GM23338 (cell line): Measurements from ENCODE around the gene ARL6. TPM values are rescaled to one million over a fixed set of nuclear protein-coding genes. Genes with fewer than 3 reads are reported as not detected.

Experiments
- ATAC-seq: fragments of 200-7000 bp; cut with Tn5 transposase; 3 replicates; pipeline ENCODE4 v1.9.1; 2020
- DNase-seq: peaks from one replicate; pipeline ENCODE4 v3.0.0-alpha.2; 2015; ENCODE audit warnings: low spot score
- H2AFZ ChIP-seq: fragments of 200-600 bp; sonication (generic); 2 replicates; pipeline ENCODE4 v1.8.0; 2016; ENCODE audit warnings: antibody characterized with exemption, mild to moderate bottlenecking, moderate library complexity
- H3F3A ChIP-seq: fragments of 200-600 bp; sonication (generic); replicated peaks from 2 replicates; pipeline ENCODE4 v1.8.0; 2017; ENCODE audit warnings: antibody characterized with exemption, mixed run types, low read depth
- H3K27ac ChIP-seq: fragments of 200-600 bp; sonication (generic); 2 replicates; pipeline ENCODE4 v1.6.1; 2016; ENCODE audit warnings: low read depth
- H3K27me3 ChIP-seq: fragments of 200-600 bp; sonication (generic); 2 replicates; pipeline ENCODE4 v1.8.0; 2016; ENCODE audit warnings: mild to moderate bottlenecking, mixed run types, moderate library complexity; ENCODE audit not compliant: insufficient read depth
- H3K36me3 ChIP-seq: fragments of 200-600 bp; sonication (generic); 2 replicates; pipeline ENCODE4 v1.8.0; 2016; ENCODE audit warnings: mild to moderate bottlenecking; ENCODE audit not compliant: insufficient read depth
- H3K4me1 ChIP-seq: fragments of 200-600 bp; sonication (generic); 2 replicates; pipeline ENCODE4 v1.8.0; 2016; ENCODE audit warnings: mild to moderate bottlenecking, moderate library complexity; ENCODE audit not compliant: insufficient read depth
- H3K4me2 ChIP-seq: fragments of 200-600 bp; sonication (generic); 2 replicates; pipeline ENCODE4 v1.7.1; 2017; ENCODE audit warnings: mixed run types
- H3K4me3 ChIP-seq: fragments of 200-600 bp; sonication (generic); 2 replicates; pipeline ENCODE4 v1.6.1; 2016; ENCODE audit warnings: mixed run types
- H3K79me2 ChIP-seq: fragments of 200-600 bp; sonication (generic); replicated peaks from 2 replicates; pipeline ENCODE4 v1.8.0; 2017; ENCODE audit warnings: mild to moderate bottlenecking; ENCODE audit not compliant: insufficient read depth
- H3K9me2 ChIP-seq: fragments of 200-600 bp; sonication (generic); 2 replicates; pipeline ENCODE4 v1.8.0; 2017; ENCODE audit not compliant: insufficient read depth
- H4K20me1 ChIP-seq: fragments of 200-600 bp; sonication (generic); replicated peaks from 2 replicates; pipeline ENCODE4 v1.8.0; 2017; ENCODE audit warnings: mild to moderate bottlenecking; ENCODE audit not compliant: insufficient read depth
- H3K27ac Mint-ChIP-seq: 2 replicates; pipeline ENCODE4 v1.8.0; 2020; ENCODE audit warnings: inconsistent platforms, mild to moderate bottlenecking, moderate library complexity, mixed read lengths
- H3K27me3 Mint-ChIP-seq: 3 replicates; pipeline ENCODE4 v1.8.0; 2022; ENCODE audit warnings: low read depth, mild to moderate bottlenecking, moderate library complexity, mixed read lengths, inconsistent platforms; ENCODE audit not compliant: insufficient read depth, poor library complexity
- H3K36me3 Mint-ChIP-seq: 3 replicates; pipeline ENCODE4 v1.8.0; 2021; ENCODE audit warnings: low read depth, mild to moderate bottlenecking, inconsistent platforms, moderate library complexity, mixed read lengths
- H3K4me1 Mint-ChIP-seq: 3 replicates; pipeline ENCODE4 v1.8.0; 2020; ENCODE audit warnings: mild to moderate bottlenecking, inconsistent platforms, mixed read lengths
- H3K4me3 Mint-ChIP-seq: 3 replicates; pipeline ENCODE4 v1.8.0; 2021; ENCODE audit warnings: moderate library complexity, mild to moderate bottlenecking, inconsistent platforms, mixed read lengths
- H3K9me3 Mint-ChIP-seq: 3 replicates; pipeline ENCODE4 v1.8.0; 2020; ENCODE audit warnings: moderate library complexity, mild to moderate bottlenecking, inconsistent platforms, mixed read lengths
- CREB1 ChIP-seq: fragments of 250-450 bp; sonication (Bioruptor Pico); IDR thresholded peaks from 2 replicates; pipeline ENCODE4 v1.5.0; 2020; ENCODE audit warnings: low read depth, mild to moderate bottlenecking, moderate library complexity
- EZH2 ChIP-seq: fragments of 200-600 bp; sonication (generic); IDR thresholded peaks from one replicate; pipeline ENCODE4 v1.8.0; 2017; ENCODE audit warnings: antibody characterized with exemption, mild to moderate bottlenecking, low read depth; ENCODE audit not compliant: unreplicated experiment
- EZH2phosphoT487 ChIP-seq: fragments of 200-600 bp; sonication (generic); IDR thresholded peaks from one replicate; pipeline ENCODE4 v1.8.1; 2018; ENCODE audit warnings: antibody characterized with exemption; ENCODE audit not compliant: unreplicated experiment
- JUNB ChIP-seq: IDR thresholded peaks from one replicate; pipeline ENCODE4 v1.6.1; 2016; ENCODE audit warnings: antibody characterized with exemption; ENCODE audit not compliant: unreplicated experiment
- NANOG ChIP-seq: IDR thresholded peaks from 2 replicates; pipeline ENCODE4 v1.6.1; 2016; ENCODE audit warnings: antibody characterized with exemption, borderline replicate concordance
- POLR2AphosphoS5 ChIP-seq: IDR thresholded peaks from 2 replicates; pipeline ENCODE4 v1.6.1; 2016; ENCODE audit warnings: antibody characterized with exemption, low read depth
- STAT1 ChIP-seq: IDR thresholded peaks from one replicate; pipeline ENCODE4 v1.6.1; 2016; ENCODE audit warnings: antibody characterized with exemption; ENCODE audit not compliant: unreplicated experiment
- ZNF114 ChIP-seq: fragments of 250-450 bp; sonication (Bioruptor Pico); IDR thresholded peaks from 2 replicates; pipeline ENCODE4 v1.5.0; 2020; ENCODE audit warnings: mild to moderate bottlenecking, moderate library complexity
- ZNF331 ChIP-seq: fragments of 250-450 bp; sonication (Bioruptor Pico); IDR thresholded peaks from 2 replicates; pipeline ENCODE4 v1.5.0; 2020; ENCODE audit warnings: low read depth, mild to moderate bottlenecking, moderate library complexity
- polyA plus RNA-seq: library from polyadenylated mRNA; unstranded; fragments of >200 nt; fragmentation: Nextera tagmentation; extraction: Ambion mirVana; gene quantifications from 2 replicates; pipeline ENCODE4 v1.2.1, GENCODE V29; 2016
- total RNA-seq: library from RNA; depleted of rRNA; stranded (reverse); fragments of >200 nt; shearing (Covaris generic); gene quantifications from 2 replicates; pipeline ENCODE4 v1.2.3, GENCODE V29; 2014
- TF ChIP-seq, protein P1 (sequence below), 2 experiments: fragments of 200-600 bp in 1 of 2; sonication (generic) in 1 of 2; conservative IDR thresholded peaks; 2 replicates each; pipeline versions ENCODE4 v1.5.1 to v1.6.1; 2016 to 2017; ENCODE audit warnings: antibody characterized with exemption in 2 of 2, low read depth in 2 of 2, mild to moderate bottlenecking in 2 of 2, moderate library complexity in 1 of 2
- TF ChIP-seq, protein P2 (sequence below): fragments of 250-450 bp; sonication (Bioruptor Pico); IDR thresholded peaks from 2 replicates; pipeline ENCODE4 v1.5.0; 2020; ENCODE audit warnings: mild to moderate bottlenecking, moderate library complexity
- TF ChIP-seq, protein P3 (sequence below): IDR thresholded peaks from one replicate; pipeline ENCODE4 v1.6.1; 2018; ENCODE audit warnings: antibody characterized with exemption; ENCODE audit not compliant: unreplicated experiment
- TF ChIP-seq, protein P4 (sequence below): IDR thresholded peaks from 2 replicates; pipeline ENCODE4 v1.6.1; 2016; ENCODE audit warnings: antibody characterized with exemption

ARL6 gene
- total and polyA plus RNA-seq, 2 experiments from 2014 or later = 9.8 to 10.9 TPM

DNA sequence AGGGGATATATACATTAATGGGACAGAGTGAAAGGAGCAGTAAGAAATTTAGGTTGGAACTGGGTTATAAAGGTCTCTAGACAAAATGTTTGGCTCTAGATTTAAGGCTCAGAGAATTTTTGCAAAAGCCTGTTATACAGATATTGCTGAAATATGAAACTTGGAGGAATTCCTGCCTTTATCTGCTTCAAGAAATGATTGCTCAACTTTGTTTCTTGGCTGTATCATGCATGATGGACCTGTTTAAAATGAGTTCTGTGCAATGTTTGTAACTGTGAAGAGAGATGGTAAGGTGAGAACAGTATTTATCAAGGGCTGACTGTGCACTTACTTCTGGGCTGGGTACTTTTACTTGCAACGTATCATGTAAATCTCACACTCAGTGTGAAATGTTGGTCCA is 60.5 kb downstream of the ARL6 start:
- Mint-ChIP-seq H3K4me1 (peaks cover 11% of the 10 kb centered on the region), H3K27me3 (peaks cover 21% of the 10 kb centered on the region), H3K36me3 (no peaks in the 10 kb centered on the region; the same call in 2 of the 3 replicates), H3K4me3 (no peak overlapping the region), H3K9me3 (no peaks in the 10 kb centered on the region; the same call in 2 of the 3 replicates), H3K27ac (no peak overlapping the region)
- Histone ChIP-seq H3K9me2 (no peaks in the 10 kb centered on the region), H3F3A (0 out of 2 replicates have a peak, but pooled peaks cover 3% of the 10 kb centered on the region), H4K20me1 (no peaks in the 10 kb centered on the region), H3K4me1 (peaks cover 14% of the 10 kb centered on the region; the same call in 1 of the 2 replicates), H3K27me3 (peaks cover 28% of the 10 kb centered on the region), H3K79me2 (peaks cover 45% of the 10 kb centered on the region), H3K27ac (no peak overlapping the region), H3K4me3 (no peak overlapping the region), H2AFZ (no peak overlapping the region), H3K4me2 (no peak overlapping the region), H3K36me3 (no peaks in the 10 kb centered on the region)
- TF ChIP-seq EZH2phosphoT487 (no peak), ZNF331 (CRISPR knock-in tag) (no peak), EZH2 (no peak), POLR2AphosphoS5 (no peak), NANOG (no peak), STAT1 (no peak), ZNF114 (CRISPR knock-in tag) (no peak), CREB1 (CRISPR knock-in tag) (no peak), JUNB (no peak)
- TF ChIP-seq, protein P1, sequence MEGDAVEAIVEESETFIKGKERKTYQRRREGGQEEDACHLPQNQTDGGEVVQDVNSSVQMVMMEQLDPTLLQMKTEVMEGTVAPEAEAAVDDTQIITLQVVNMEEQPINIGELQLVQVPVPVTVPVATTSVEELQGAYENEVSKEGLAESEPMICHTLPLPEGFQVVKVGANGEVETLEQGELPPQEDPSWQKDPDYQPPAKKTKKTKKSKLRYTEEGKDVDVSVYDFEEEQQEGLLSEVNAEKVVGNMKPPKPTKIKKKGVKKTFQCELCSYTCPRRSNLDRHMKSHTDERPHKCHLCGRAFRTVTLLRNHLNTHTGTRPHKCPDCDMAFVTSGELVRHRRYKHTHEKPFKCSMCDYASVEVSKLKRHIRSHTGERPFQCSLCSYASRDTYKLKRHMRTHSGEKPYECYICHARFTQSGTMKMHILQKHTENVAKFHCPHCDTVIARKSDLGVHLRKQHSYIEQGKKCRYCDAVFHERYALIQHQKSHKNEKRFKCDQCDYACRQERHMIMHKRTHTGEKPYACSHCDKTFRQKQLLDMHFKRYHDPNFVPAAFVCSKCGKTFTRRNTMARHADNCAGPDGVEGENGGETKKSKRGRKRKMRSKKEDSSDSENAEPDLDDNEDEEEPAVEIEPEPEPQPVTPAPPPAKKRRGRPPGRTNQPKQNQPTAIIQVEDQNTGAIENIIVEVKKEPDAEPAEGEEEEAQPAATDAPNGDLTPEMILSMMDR (conservative IDR thresholded peaks at IDR 0.05; ENCODE audit: low read depth in 2 of 2) = no peak
- TF ChIP-seq, protein P2, sequence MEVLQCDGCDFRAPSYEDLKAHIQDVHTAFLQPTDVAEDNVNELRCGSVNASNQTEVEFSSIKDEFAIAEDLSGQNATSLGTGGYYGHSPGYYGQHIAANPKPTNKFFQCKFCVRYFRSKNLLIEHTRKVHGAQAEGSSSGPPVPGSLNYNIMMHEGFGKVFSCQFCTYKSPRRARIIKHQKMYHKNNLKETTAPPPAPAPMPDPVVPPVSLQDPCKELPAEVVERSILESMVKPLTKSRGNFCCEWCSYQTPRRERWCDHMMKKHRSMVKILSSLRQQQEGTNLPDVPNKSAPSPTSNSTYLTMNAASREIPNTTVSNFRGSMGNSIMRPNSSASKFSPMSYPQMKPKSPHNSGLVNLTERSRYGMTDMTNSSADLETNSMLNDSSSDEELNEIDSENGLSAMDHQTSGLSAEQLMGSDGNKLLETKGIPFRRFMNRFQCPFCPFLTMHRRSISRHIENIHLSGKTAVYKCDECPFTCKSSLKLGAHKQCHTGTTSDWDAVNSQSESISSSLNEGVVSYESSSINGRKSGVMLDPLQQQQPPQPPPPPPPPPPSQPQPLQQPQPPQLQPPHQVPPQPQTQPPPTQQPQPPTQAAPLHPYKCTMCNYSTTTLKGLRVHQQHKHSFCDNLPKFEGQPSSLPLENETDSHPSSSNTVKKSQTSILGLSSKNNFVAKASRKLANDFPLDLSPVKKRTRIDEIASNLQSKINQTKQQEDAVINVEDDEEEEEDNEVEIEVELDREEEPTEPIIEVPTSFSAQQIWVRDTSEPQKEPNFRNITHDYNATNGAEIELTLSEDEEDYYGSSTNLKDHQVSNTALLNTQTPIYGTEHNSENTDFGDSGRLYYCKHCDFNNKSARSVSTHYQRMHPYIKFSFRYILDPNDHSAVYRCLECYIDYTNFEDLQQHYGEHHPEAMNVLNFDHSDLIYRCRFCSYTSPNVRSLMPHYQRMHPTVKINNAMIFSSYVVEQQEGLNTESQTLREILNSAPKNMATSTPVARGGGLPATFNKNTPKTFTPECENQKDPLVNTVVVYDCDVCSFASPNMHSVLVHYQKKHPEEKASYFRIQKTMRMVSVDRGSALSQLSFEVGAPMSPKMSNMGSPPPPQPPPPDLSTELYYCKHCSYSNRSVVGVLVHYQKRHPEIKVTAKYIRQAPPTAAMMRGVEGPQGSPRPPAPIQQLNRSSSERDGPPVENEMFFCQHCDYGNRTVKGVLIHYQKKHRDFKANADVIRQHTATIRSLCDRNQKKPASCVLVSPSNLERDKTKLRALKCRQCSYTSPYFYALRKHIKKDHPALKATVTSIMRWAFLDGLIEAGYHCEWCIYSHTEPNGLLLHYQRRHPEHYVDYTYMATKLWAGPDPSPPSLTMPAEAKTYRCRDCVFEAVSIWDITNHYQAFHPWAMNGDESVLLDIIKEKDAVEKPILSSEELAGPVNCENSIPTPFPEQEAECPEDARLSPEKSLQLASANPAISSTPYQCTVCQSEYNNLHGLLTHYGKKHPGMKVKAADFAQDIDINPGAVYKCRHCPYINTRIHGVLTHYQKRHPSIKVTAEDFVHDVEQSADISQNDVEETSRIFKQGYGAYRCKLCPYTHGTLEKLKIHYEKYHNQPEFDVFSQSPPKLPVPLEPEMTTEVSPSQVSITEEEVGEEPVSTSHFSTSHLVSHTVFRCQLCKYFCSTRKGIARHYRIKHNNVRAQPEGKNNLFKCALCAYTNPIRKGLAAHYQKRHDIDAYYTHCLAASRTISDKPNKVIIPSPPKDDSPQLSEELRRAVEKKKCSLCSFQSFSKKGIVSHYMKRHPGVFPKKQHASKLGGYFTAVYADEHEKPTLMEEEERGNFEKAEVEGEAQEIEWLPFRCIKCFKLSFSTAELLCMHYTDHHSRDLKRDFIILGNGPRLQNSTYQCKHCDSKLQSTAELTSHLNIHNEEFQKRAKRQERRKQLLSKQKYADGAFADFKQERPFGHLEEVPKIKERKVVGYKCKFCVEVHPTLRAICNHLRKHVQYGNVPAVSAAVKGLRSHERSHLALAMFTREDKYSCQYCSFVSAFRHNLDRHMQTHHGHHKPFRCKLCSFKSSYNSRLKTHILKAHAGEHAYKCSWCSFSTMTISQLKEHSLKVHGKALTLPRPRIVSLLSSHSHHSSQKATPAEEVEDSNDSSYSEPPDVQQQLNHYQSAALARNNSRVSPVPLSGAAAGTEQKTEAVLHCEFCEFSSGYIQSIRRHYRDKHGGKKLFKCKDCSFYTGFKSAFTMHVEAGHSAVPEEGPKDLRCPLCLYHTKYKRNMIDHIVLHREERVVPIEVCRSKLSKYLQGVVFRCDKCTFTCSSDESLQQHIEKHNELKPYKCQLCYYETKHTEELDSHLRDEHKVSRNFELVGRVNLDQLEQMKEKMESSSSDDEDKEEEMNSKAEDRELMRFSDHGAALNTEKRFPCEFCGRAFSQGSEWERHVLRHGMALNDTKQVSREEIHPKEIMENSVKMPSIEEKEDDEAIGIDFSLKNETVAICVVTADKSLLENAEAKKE = no peak
- TF ChIP-seq, protein P3, sequence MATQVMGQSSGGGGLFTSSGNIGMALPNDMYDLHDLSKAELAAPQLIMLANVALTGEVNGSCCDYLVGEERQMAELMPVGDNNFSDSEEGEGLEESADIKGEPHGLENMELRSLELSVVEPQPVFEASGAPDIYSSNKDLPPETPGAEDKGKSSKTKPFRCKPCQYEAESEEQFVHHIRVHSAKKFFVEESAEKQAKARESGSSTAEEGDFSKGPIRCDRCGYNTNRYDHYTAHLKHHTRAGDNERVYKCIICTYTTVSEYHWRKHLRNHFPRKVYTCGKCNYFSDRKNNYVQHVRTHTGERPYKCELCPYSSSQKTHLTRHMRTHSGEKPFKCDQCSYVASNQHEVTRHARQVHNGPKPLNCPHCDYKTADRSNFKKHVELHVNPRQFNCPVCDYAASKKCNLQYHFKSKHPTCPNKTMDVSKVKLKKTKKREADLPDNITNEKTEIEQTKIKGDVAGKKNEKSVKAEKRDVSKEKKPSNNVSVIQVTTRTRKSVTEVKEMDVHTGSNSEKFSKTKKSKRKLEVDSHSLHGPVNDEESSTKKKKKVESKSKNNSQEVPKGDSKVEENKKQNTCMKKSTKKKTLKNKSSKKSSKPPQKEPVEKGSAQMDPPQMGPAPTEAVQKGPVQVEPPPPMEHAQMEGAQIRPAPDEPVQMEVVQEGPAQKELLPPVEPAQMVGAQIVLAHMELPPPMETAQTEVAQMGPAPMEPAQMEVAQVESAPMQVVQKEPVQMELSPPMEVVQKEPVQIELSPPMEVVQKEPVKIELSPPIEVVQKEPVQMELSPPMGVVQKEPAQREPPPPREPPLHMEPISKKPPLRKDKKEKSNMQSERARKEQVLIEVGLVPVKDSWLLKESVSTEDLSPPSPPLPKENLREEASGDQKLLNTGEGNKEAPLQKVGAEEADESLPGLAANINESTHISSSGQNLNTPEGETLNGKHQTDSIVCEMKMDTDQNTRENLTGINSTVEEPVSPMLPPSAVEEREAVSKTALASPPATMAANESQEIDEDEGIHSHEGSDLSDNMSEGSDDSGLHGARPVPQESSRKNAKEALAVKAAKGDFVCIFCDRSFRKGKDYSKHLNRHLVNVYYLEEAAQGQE = no peak
- TF ChIP-seq, protein P4, sequence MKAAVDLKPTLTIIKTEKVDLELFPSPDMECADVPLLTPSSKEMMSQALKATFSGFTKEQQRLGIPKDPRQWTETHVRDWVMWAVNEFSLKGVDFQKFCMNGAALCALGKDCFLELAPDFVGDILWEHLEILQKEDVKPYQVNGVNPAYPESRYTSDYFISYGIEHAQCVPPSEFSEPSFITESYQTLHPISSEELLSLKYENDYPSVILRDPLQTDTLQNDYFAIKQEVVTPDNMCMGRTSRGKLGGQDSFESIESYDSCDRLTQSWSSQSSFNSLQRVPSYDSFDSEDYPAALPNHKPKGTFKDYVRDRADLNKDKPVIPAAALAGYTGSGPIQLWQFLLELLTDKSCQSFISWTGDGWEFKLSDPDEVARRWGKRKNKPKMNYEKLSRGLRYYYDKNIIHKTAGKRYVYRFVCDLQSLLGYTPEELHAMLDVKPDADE = no peak
- DNase-seq (no peak), ATAC-seq (no peak)
